A549 (cell line): ENCODE measurements around the gene ANKS1B. TPM values are rescaled to one million over a fixed set of nuclear protein-coding genes. Genes with fewer than 3 reads are reported as not detected.

Experiments
- ATAC-seq, 2 experiments: fragments of 200-7000 bp in 1 of 2; fragments of >200 bp in 1 of 2; cut with Nextera tagmentation in 1 of 2; cut with Tn5 transposase in 1 of 2; 3 replicates each; pipeline versions ENCODE4 v1.8.0 to v1.9.1; 2018 to 2020; ENCODE audit warnings: mild to moderate bottlenecking in 1 of 2, moderate library complexity in 1 of 2
- CTCF ChIA-PET: fragments of 300-600 bp; sonication (Branson Sonifier 250); formaldehyde crosslinking; extraction: SDS; loops from one replicate; lab custom pipeline; 2021; ENCODE audit warnings: antibody characterized with exemption, inconsistent platforms; lab: Yijun Ruan, JAX
- POLR2A ChIA-PET: fragments of 350-600 bp; formaldehyde crosslinking; extraction: SDS; loops from one replicate; lab custom pipeline; 2021; ENCODE audit warnings: antibody characterized with exemption, inconsistent platforms; lab: Yijun Ruan, JAX
- DNase-seq, 2 experiments: peaks; one replicate each; pipeline versions ENCODE4 v3.0.0 to v3.0.0-alpha.2; 2011 to 2016; ENCODE audit warnings: low read depth in 1 of 2, low spot score in 1 of 2
- FAIRE-seq: peaks from 2 replicates; lab custom pipeline; 2011; peaks lifted over from hg19 to GRCh38; lab: Jason Lieb, UNC
- H3K27ac ChIP-seq, 2 experiments: fragments of >200 bp; sonication (Bioruptor Twin); formaldehyde crosslinking; 3 replicates each; pipeline ENCODE4 v1.5.1; 2016 to 2017
- H3K4me1 ChIP-seq: fragments of >200 bp; sonication (Bioruptor Twin); formaldehyde crosslinking; 3 replicates; pipeline ENCODE4 v1.6.1; 2016
- H3K4me2 ChIP-seq: fragments of >200 bp; sonication (Bioruptor Twin); formaldehyde crosslinking; 3 replicates; pipeline ENCODE4 v1.6.1; 2016
- H3K4me3 ChIP-seq: fragments of >200 bp; sonication (Bioruptor Twin); formaldehyde crosslinking; 3 replicates; pipeline ENCODE4 v1.5.1; 2016
- H3K9me3 ChIP-seq: fragments of >200 bp; sonication (Bioruptor Twin); formaldehyde crosslinking; 3 replicates; pipeline ENCODE4 v1.6.1; 2016
- ATOH8 ChIP-seq: fragments of 250-450 bp; sonication (Bioruptor Pico); IDR thresholded peaks from 2 replicates; pipeline ENCODE4 v1.5.0; 2020; ENCODE audit warnings: low read depth, mild to moderate bottlenecking, moderate library complexity
- BCL3 ChIP-seq: fragments of >200 bp; sonication (Bioruptor Twin); formaldehyde crosslinking; IDR thresholded peaks from 3 replicates; pipeline ENCODE4 v1.6.1; 2016
- BHLHE40 ChIP-seq: IDR thresholded peaks from 2 replicates; pipeline ENCODE4 v1.6.1; 2012; ENCODE audit warnings: low read depth, low read length, inconsistent platforms
- CBX2 ChIP-seq: fragments of 200-600 bp; sonication (generic); IDR thresholded peaks from 2 replicates; pipeline ENCODE4 v1.6.1; 2016; ENCODE audit warnings: low read depth, mild to moderate bottlenecking, borderline replicate concordance
- CBX8 ChIP-seq: fragments of 200-600 bp; sonication (generic); IDR thresholded peaks from 2 replicates; pipeline ENCODE4 v1.6.1; 2016
- EHF ChIP-seq: fragments of 250-450 bp; sonication (Bioruptor Pico); IDR thresholded peaks from 2 replicates; pipeline ENCODE4 v1.5.0; 2020; ENCODE audit warnings: mild to moderate bottlenecking
- EHMT2 ChIP-seq: fragments of 200-600 bp; sonication (generic); IDR thresholded peaks from 2 replicates; pipeline ENCODE4 v1.6.1; 2016; ENCODE audit warnings: antibody characterized with exemption, low read depth, mild to moderate bottlenecking, moderate library complexity
- ELK1 ChIP-seq: fragments of 150-350 bp; IDR thresholded peaks from 2 replicates; pipeline ENCODE4 v1.6.1; 2014; ENCODE audit warnings: low read depth, mild to moderate bottlenecking, low read length
- ESRRA ChIP-seq: fragments of 150-350 bp; IDR thresholded peaks from 2 replicates; pipeline ENCODE4 v1.6.1; 2014; ENCODE audit warnings: mild to moderate bottlenecking, low read length, borderline replicate concordance
- FOSL2 ChIP-seq, 2 experiments: fragments of 450-650 bp in 1 of 2; fragments of >200 bp in 1 of 2; sonication (Bioruptor Twin) in 1 of 2; formaldehyde crosslinking; IDR thresholded peaks; 2 replicates each; pipeline versions ENCODE4 v1.5.0 to v1.6.1; 2016 to 2020; ENCODE audit warnings: mild to moderate bottlenecking in 1 of 2, moderate library complexity in 1 of 2
- GATA3 ChIP-seq: IDR thresholded peaks from 2 replicates; pipeline ENCODE4 v1.6.1; 2012; ENCODE audit warnings: borderline replicate concordance
- HMGXB4 ChIP-seq: fragments of 250-450 bp; sonication (Bioruptor Pico); IDR thresholded peaks from 2 replicates; pipeline ENCODE4 v1.5.0; 2021; ENCODE audit warnings: mild to moderate bottlenecking, moderate library complexity, borderline replicate concordance
- JUN ChIP-seq, 2 experiments: fragments of >200 bp; sonication (Bioruptor Twin); formaldehyde crosslinking; IDR thresholded peaks; 2 replicates in 1 of 2; 3 replicates in 1 of 2; pipeline ENCODE4 v1.6.1; 2016 to 2017
- JUNB ChIP-seq: fragments of >200 bp; sonication (Bioruptor Twin); formaldehyde crosslinking; IDR thresholded peaks from 2 replicates; pipeline ENCODE4 v1.6.1; 2016
- KDM1A ChIP-seq: fragments of 200-600 bp; sonication (generic); IDR thresholded peaks from 2 replicates; pipeline ENCODE4 v1.6.1; 2016; ENCODE audit warnings: low read depth, mild to moderate bottlenecking
- MAFK ChIP-seq: fragments of 450-650 bp; IDR thresholded peaks from 2 replicates; pipeline ENCODE4 v1.6.1; 2014; ENCODE audit not compliant: partially characterized antibody
- NFE2L2 ChIP-seq: fragments of 150-350 bp; conservative IDR thresholded peaks from 2 replicates; pipeline ENCODE4 v1.6.1; 2014; ENCODE audit warnings: low read length
- PBX3 ChIP-seq: IDR thresholded peaks from 2 replicates; pipeline ENCODE4 v1.6.1; 2012
- RCOR1 ChIP-seq: fragments of 150-350 bp; IDR thresholded peaks from 2 replicates; pipeline ENCODE4 v1.6.1; 2014; ENCODE audit warnings: antibody characterized with exemption, low read length, low read depth
- REST ChIP-seq: fragments of 200-600 bp; sonication (generic); IDR thresholded peaks from 2 replicates; pipeline ENCODE4 v1.6.1; 2016; ENCODE audit warnings: antibody characterized with exemption, mild to moderate bottlenecking, moderate library complexity
- SMC3 ChIP-seq: fragments of >200 bp; sonication (Bioruptor Twin); formaldehyde crosslinking; IDR thresholded peaks from 3 replicates; pipeline ENCODE4 v1.6.1; 2018; ENCODE audit warnings: inconsistent platforms
- WGBS: methylation state at CpG from one replicate; pipeline ENCODE4 v1.1.6; 2017; ENCODE audit errors: missing lambda C conversion rate; 5-methylcytosine and 5-hydroxymethylcytosine counted together
- polyA plus RNA-seq, 4 experiments: library from polyadenylated mRNA; depleted of rRNA in 3 of 4; stranded (reverse); fragments of >200 nt; fragmentation: RNase III in 1 of 4; extraction: RNeasy Plus Mini Kit Qiagen cat#74134 plus additional on column Dnase treatment in 1 of 4; gene quantifications; 2 replicates in 3 of 4; 3 replicates in 1 of 4; pipeline ENCODE4 v1.2.3, GENCODE V29; 2011 to 2017

The ANKS1B gene
- polyA plus RNA-seq, 2 of the 4 experiments (the other 2 are of a cell fraction) = 1.5 to 2.2 TPM

GRCh38 chr12:99302874-99303273, 681.9 kb downstream of the ANKS1B start:
- Histone ChIP-seq H3K4me1 (no peaks in the 10 kb centered on the region), H3K9me3 (no peaks in the 10 kb centered on the region; the same call in 2 of the 3 replicates), H3K27ac (no peak overlapping the region), H3K4me3 (no peak overlapping the region), H3K4me2 (no peak overlapping the region)
- POLR2A ChIA-PET = no interaction called here
- ATAC-seq (no peak), DNase-seq (no peak), FAIRE-seq (no peak)
- CTCF ChIA-PET = no interaction called here
- WGBS = 50% methylated on average over 2 of the region's 2 CpGs
- TF ChIP-seq ELK1 (no peak), KDM1A (no peak), JUN (IDR thresholded peaks at IDR 0.05) (no peak), FOSL2 (IDR thresholded peaks at IDR 0.05) (no peak), FOSL2 (CRISPR knock-in tag; IDR thresholded peaks at IDR 0.05) (no peak)

GRCh38 chr12:99287136-99287535, 697.6 kb downstream of the ANKS1B start:
- H3K9me3 ChIP-seq = no peaks in the 10 kb centered on the region
- ChIA-PET POLR2A (no interaction called here), CTCF (no interaction called here)
- 0% methylated on average over 1 of the region's 1 CpG for WGBS
- H3K4me1 ChIP-seq = no peaks in the 10 kb centered on the region
- H3K4me2 ChIP-seq = no peak overlapping the region
- no peak for ATAC-seq
- no peak overlapping the region for H3K4me3 ChIP-seq
- no peak for DNase-seq
- FAIRE-seq = no peak
- TF ChIP-seq ATOH8 (CRISPR knock-in tag) (no peak), MAFK (no peak), JUNB (no peak), PBX3 (no peak), SMC3 (no peak), RCOR1 (no peak), REST (no peak), FOSL2 (IDR thresholded peaks at IDR 0.05) (no peak), FOSL2 (CRISPR knock-in tag; IDR thresholded peaks at IDR 0.05) (no peak), BHLHE40 (no peak), EHF (CRISPR knock-in tag) (no peak), HMGXB4 (CRISPR knock-in tag) (no peak), ESRRA (no peak), NFE2L2 (no peak), CBX8 (no peak), EHMT2 (no peak), CBX2 (no peak), BCL3 (no peak), ELK1 (no peak), GATA3 (no peak)
- TF ChIP-seq, all 56 proteins: peak for 0
- H3K27ac ChIP-seq = no peak overlapping the region
